Kidney capillary endothelial cell (primary cell): Measurements from ENCODE around the gene TMPRSS4.

ENCODE experiments used
- DNase-seq: peaks from one replicate; pipeline ENCODE4 v3.0.0-alpha.2; 2018; ENCODE audit warnings: low spot score

The TMPRSS4 gene

DNA sequence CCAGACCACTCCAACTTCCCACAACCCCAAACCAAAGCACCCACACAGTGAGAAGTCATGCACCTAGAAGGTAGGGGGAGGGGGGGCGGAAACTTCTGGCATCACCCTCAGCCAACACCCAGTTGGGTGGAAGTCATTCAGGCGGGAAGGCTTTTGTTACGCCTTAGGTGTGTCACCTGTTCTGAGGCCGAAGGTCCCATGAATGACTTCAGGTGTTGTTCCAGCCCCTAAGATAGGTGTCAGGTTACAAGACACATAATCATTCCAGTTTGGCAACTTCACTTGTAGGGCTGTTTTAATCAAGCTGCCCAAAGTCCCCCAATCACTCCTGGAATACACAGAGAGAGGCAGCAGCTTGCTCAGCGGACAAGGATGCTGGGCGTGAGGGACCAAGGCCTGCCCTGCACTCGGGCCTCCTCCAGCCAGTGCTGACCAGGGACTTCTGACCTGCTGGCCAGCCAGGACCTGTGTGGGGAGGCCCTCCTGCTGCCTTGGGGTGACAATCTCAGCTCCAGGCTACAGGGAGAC is at the start of gene TMPRSS4:
TMPRSS4 (plus strand) TSS at position 325 of the 528 bp plus-strand sequence. CDS start 225 bp downstream, outside the sequence.
- DNase-seq, result no peak

- no peak for DNase-seq
Observed at GRCh38 chr11:118027694-118028093, 49.2 kb upstream of the TMPRSS4 start.

DNA sequence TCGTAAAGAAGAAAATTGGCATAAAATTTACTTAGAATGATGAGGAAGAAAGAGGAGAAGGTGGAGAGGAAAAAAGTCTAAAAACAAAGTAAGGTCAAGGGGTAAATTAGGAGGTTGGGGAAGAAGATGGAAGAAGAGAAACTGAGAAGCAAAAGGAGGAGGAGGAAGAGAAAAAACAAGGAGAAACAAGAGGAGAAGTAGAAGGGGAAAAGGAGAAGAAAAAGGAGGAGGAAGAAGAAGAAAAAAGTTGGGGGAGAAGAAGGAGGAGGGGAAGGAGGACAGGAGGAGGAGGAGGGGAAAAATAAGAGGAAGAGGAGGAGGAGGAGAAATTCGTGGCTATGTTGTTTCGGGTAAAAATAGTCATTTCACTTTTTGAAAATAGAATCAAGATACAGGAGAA is 48.3 kb upstream of the TMPRSS4 start:
- DNase-seq, result no peak

GRCh38 chr11:118033443-118033842 is 43.4 kb upstream of the TMPRSS4 start:
- no peak for DNase-seq

GRCh38 chr11:118042141-118042540 is 34.7 kb upstream of the TMPRSS4 start:
- DNase-seq, result no peak

GRCh38 chr11:118042796-118043195 is 34.1 kb upstream of the TMPRSS4 start:
- DNase-seq, result no peak

- DNase-seq, result no peak
Observed at GRCh38 chr11:118045191-118045590, 31.7 kb upstream of the TMPRSS4 start.

DNA sequence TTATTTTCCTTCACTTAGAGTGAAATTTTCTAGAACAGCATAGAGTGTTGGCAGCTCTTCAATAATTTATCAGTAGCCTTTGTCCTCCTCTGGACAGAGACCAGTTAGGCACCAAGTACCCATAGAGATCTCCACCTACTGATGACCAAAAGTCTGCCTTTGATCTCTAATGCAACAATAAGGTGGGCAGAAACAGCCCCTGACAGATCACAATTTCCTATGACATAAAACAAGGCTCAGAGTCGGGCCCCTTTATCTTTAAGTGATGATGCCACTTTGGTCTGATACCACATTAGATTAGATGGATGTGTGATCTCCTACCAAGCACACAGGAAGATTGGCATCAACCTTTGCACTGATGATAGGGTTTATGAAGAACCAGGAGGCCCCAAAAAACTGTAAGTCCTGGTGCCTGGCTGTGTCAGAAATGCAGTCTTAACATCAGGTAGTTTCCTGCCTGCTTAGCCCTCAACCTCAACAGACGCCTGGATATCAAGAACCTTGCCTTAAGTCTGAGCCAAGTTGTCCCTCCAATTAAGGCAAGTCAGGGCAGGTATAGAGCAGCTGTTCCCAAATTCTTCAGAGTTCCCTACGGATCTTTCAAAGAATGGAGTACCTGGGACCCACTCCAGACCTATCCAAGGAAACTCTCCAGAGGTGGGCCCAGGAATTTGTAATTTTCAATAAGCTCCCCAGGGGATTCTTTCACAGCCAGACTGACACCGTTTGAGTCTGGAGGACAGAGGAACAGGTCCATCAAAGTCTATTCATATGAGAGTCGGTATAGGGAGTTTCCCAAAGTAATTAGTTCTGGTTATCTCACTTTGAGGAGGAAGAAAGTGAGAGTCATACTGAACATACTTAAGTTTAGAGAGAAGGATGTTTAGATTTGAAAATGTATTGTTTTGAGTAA is 30.6 kb upstream of the TMPRSS4 start:
- DNase-seq, result no peak

DNA sequence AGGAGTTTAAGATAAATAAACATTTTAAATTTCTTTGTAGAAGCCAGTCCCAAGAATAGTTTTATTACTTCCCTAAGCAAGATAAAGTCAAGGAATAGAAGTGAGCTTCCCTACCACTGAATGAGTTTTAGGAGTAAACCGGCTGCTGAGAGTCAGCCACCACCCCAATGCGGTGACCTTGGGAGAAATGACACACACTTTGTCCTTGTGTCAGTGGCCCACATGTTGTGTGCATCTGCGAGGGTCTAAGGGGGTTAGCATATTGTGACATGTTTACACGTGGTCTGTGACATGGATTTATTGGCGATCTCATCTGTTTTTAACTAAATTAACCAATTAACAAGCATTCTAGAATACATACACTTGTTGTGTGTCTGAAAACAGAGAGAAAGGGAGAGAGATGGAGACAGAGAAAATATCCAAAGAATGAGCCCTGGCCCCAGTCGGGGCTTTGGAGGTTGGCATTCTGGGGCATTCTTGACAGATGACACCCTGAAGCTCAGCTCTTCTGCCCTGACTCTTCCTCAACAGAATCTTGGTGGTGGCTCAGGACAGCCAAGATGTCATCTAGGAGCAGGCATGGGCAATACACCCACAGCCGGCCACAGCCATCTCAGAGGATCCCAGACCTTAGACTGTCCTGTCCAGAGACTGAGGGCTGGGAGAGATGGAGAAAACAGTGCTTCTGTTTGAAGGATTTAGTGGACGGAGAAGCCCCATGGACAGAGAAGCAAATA is 29.7 kb upstream of the TMPRSS4 start:
- DNase-seq, result no peak

DNA sequence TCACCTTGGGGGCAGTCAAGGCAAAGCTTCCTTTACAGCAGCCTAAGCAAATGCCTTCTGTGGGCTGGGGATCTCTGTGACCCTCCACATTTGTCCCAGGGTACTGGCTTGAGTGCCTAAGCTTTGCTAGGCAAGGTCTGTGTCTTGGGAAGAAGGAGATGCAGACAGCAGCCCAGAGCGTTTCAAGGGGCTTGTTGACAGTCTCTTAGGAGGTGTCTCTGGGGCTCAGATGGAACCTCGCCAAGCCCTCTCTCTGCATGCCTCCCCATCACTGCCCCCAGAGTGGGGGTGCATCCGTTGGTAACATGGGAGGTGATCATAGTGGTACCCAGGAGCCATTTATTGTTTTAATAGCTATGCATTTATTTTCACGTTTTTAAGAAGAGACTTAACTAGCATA is 29.1 kb upstream of the TMPRSS4 start:
- no peak for DNase-seq

- no peak for DNase-seq
Observed at GRCh38 chr11:118048472-118049370, 28.2 kb upstream of the TMPRSS4 start.

GRCh38 chr11:118049771-118050170 is 27.1 kb upstream of the TMPRSS4 start:
- DNase-seq, result no peak

DNA sequence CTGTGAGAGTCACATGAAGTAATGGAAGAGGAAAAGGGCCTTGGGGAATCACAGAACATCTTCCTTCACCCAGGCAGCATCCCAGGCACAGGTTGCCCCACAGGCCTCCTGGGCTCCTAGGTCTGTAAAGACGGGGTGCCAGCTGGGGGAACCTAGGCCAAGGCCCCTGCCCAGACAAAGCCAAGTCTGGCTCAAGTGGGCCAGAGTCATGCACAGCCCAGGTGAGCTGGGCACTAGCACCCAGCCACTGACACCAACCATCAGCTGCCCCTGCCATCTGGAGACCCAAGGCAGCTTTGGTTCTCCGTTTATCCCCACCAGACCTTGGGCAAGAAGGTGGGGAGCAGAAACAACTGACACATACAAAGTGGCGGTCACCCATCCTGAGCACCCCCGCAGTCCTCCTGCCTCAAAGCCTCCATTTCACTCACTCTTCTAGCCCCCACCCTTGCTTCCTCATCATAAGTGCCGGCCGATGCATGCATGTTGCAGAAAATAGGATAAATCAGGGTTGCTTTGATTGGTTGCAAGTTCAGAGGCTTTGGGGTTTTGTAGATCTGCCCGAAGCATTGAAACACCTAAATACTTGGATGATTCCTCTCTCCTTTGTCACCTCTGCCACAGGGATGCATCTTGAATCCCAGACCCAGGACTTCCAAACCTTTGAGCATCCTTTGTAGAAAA is 26.5 kb upstream of the TMPRSS4 start:
- no peak for DNase-seq

DNA sequence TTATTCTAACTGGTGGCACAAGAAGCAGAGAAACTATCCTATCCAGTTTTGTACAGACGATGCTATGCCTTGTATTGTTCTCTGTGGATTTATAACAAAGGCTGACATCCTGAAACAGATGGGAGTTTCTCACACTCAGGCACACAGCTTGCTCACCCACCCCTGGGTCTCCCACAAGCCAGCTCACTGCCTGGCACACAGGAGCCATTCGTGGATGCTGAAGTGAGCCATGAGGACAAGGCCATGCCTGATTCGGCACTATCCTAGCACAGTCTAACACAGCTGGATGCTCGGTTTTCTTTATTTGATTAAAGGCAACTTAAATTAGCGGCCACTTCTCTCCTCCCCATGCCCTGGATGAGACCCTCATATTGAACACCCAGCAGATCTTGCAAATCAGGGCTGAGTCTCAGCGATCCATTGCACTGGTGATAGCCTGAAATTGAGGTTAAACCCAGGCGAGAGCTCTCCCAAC is 25.7 kb upstream of the TMPRSS4 start:
- DNase-seq, result no peak

DNA sequence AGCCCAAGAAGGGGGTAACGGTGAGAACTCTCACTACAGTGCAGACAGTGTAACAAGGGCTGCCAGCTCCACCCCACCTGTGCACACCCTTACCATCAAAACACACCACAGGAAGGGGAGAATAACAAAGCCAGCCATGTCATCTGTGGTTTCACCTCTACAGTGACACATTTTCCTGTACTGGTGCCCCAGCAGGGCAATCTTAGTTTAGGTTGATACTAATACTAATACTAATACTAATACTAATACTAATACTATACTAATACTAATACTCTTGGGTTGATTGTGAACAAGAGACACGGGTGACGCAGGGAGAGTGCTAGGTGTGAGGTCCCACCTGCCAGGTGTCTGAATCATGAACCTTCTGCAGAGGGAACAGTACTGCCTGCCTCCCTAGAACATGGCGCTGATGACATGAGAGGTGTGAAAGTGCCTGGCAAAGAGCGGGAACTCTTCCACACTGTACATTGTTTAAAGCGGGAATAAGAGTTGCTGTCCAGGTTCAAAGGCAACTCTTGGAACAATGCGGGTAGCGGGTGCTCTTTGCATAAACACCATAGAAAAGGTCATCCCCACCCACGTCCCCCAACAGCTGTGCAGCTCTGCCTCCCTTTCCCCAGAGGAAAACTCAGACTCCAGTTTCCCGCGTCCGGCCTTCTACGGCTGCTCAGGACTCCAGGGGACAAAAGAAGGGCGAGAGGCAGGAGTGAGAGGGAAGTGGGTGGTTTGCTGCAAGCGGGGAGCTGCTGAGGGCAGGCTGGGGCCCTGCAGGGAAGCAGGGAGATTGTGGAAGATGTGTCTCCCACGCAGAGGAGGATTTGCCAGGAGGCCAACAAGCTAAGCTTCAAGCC is 25.0 kb upstream of the TMPRSS4 start:
- no peak for DNase-seq

- DNase-seq, result no peak
Observed at GRCh38 chr11:118052581-118053206, 24.2 kb upstream of the TMPRSS4 start.

GRCh38 chr11:118054712-118055640 is 21.9 kb upstream of the TMPRSS4 start:
- DNase-seq, result no peak

DNA sequence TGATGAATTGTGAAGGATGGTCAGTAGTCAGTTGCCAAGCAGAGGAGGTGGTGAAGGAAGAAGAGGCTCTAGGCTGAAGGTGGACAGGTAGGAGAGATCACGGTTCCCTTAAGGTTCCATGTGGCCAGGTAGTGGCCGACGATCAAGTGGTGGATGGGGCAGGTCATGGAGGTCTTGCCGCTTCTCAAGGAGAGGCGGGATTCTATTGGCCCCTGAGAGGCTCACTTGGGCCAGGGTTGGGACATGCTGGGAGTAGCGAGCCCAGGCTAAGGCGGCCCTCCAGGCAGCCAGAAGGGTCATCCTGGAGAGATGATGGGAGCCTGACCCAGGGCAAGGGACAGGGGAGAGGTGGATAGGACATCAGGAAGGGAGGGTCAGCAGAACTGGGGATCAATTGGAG is 20.9 kb upstream of the TMPRSS4 start:
- no peak for DNase-seq

- DNase-seq, result no peak
Observed at GRCh38 chr11:118056806-118057205, 20.1 kb upstream of the TMPRSS4 start.
